ENCODE results near the gene EIF6.

GRCh38 chr20:35281506-35282101 is 3.0 kb downstream of the EIF6 start:
- no peak for TF ChIP-seq ZNF114 (tag by site-specific recombination; IDR thresholded peaks at IDR 0.05)
- TF ChIP-seq, protein P1, sequence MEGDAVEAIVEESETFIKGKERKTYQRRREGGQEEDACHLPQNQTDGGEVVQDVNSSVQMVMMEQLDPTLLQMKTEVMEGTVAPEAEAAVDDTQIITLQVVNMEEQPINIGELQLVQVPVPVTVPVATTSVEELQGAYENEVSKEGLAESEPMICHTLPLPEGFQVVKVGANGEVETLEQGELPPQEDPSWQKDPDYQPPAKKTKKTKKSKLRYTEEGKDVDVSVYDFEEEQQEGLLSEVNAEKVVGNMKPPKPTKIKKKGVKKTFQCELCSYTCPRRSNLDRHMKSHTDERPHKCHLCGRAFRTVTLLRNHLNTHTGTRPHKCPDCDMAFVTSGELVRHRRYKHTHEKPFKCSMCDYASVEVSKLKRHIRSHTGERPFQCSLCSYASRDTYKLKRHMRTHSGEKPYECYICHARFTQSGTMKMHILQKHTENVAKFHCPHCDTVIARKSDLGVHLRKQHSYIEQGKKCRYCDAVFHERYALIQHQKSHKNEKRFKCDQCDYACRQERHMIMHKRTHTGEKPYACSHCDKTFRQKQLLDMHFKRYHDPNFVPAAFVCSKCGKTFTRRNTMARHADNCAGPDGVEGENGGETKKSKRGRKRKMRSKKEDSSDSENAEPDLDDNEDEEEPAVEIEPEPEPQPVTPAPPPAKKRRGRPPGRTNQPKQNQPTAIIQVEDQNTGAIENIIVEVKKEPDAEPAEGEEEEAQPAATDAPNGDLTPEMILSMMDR (tag by site-specific recombination; IDR thresholded peaks at IDR 0.05), result no peak

All from HEK293 (cell line).